PC-3 (cell line): Measurements from ENCODE around the gene SLC38A9. TPM values are rescaled to one million over a fixed set of nuclear protein-coding genes. Genes with fewer than 3 reads are reported as not detected.
"Not testable (repeated sequence)": the region's sequence is repeated elsewhere in the genome, so short reads cannot be mapped to it uniquely, and the experiment has no call there.

Experiments used
- ATAC-seq: fragments of 200-7000 bp; cut with Tn5 transposase; 2 replicates; pipeline ENCODE4 v1.9.1; 2020; ENCODE audit warnings: mild to moderate bottlenecking, moderate library complexity
- BruUV-seq: library from RNA; stranded (reverse); fragments of 400-500 nt; replicated peaks from 2 replicates; lab custom pipeline; 2021; lab: Mats Ljungman, UMichigan
- CTCF ChIA-PET: fragments of 300-600 bp; sonication (Branson Sonifier 250); formaldehyde crosslinking; loops from one replicate; lab custom pipeline; 2022; ENCODE audit warnings: antibody characterized with exemption; lab: Charles Lee
- POLR2A ChIA-PET: fragments of 300-600 bp; sonication (Branson Sonifier 250); formaldehyde crosslinking; loops from one replicate; lab custom pipeline; 2022; ENCODE audit warnings: antibody characterized with exemption; ENCODE audit not compliant: unreplicated experiment; lab: Charles Lee
- DNase-seq: peaks from one replicate; pipeline ENCODE4 v3.0.0-alpha.2; 2015
- H2AFZ ChIP-seq: fragments of 300-600 bp; sonication (generic); 2 replicates; pipeline ENCODE4 v1.6.0; 2016; ENCODE audit warnings: antibody characterized with exemption, low read length
- H3F3A ChIP-seq: fragments of 300-600 bp; sonication (generic); one replicate; pipeline ENCODE4 v1.6.0; 2017; ENCODE audit warnings: antibody characterized with exemption, low read length, control low read depth, mild to moderate bottlenecking; ENCODE audit not compliant: unreplicated experiment
- H3K27ac ChIP-seq: fragments of 300-600 bp; sonication (generic); 2 replicates; pipeline ENCODE4 v1.5.1; 2016; ENCODE audit warnings: mild to moderate bottlenecking, low read length
- H3K27me3 ChIP-seq: fragments of 300-600 bp; sonication (generic); 2 replicates; pipeline ENCODE4 v1.6.1; 2016; ENCODE audit warnings: low read length, mixed read lengths
- H3K36me3 ChIP-seq: fragments of 300-600 bp; sonication (generic); 2 replicates; pipeline ENCODE4 v1.6.1; 2016; ENCODE audit warnings: low read depth, mixed run types, low read length, mixed read lengths
- H3K4me1 ChIP-seq: fragments of 300-600 bp; sonication (generic); 2 replicates; pipeline ENCODE4 v1.5.1; 2016; ENCODE audit warnings: low read length; ENCODE audit not compliant: insufficient read depth
- H3K4me2 ChIP-seq: fragments of 300-600 bp; sonication (generic); 2 replicates; pipeline ENCODE4 v1.6.0; 2016; ENCODE audit warnings: low read length
- H3K4me3 ChIP-seq: fragments of 300-600 bp; sonication (generic); 2 replicates; pipeline ENCODE4 v1.5.1; 2016; ENCODE audit warnings: mild to moderate bottlenecking, low read length, mixed read lengths
- H3K79me2 ChIP-seq: fragments of 300-600 bp; sonication (generic); 2 replicates; pipeline ENCODE4 v1.6.1; 2017; ENCODE audit warnings: low read length, mixed read lengths
- H3K9ac ChIP-seq: fragments of 300-600 bp; sonication (generic); 2 replicates; pipeline ENCODE4 v1.6.0; 2016; ENCODE audit warnings: mild to moderate bottlenecking, low read length
- H3K9me2 ChIP-seq: fragments of 300-600 bp; sonication (generic); replicated peaks from 2 replicates; pipeline ENCODE4 v1.6.1; 2016; ENCODE audit warnings: mixed run types, low read length, mixed read lengths
- H3K9me3 ChIP-seq: fragments of 300-600 bp; sonication (generic); 2 replicates; pipeline ENCODE4 v1.6.1; 2016; ENCODE audit warnings: low read length, mixed read lengths
- H4K20me1 ChIP-seq: fragments of 300-600 bp; sonication (generic); 2 replicates; pipeline ENCODE4 v1.6.1; 2016; ENCODE audit warnings: low read length, mixed read lengths
- EZH2 ChIP-seq: fragments of 300-600 bp; sonication (generic); IDR thresholded peaks from one replicate; pipeline ENCODE4 v1.6.1; 2017; ENCODE audit warnings: antibody characterized with exemption, mild to moderate bottlenecking, low read length; ENCODE audit not compliant: unreplicated experiment
- EZH2phosphoT487 ChIP-seq: fragments of 300-600 bp; sonication (generic); IDR thresholded peaks from 2 replicates; pipeline ENCODE4 v1.6.1; 2018; ENCODE audit warnings: mild to moderate bottlenecking, antibody characterized with exemption, low read length, borderline replicate concordance
- intact Hi-C: fragments of 100-400 bp; cut with micrococcal nuclease; formaldehyde crosslinking; loops from 2 replicates; pipeline ENCODE4 v1.9.0; 2023
- total RNA-seq: library from RNA; depleted of rRNA; stranded (reverse); fragments of >200 nt; gene quantifications from 2 replicates; pipeline ENCODE4 v1.2.3, GENCODE V29; 2014
- TF ChIP-seq, protein P1 (sequence below): fragments of 300-600 bp; sonication (generic); conservative IDR thresholded peaks from 2 replicates; pipeline ENCODE4 v1.5.1; 2017; ENCODE audit warnings: antibody characterized with exemption, low read depth, mild to moderate bottlenecking, low read length

Gene SLC38A9
- total RNA-seq, 1 experiment from 2014 or later = 12.9 TPM

DNA sequence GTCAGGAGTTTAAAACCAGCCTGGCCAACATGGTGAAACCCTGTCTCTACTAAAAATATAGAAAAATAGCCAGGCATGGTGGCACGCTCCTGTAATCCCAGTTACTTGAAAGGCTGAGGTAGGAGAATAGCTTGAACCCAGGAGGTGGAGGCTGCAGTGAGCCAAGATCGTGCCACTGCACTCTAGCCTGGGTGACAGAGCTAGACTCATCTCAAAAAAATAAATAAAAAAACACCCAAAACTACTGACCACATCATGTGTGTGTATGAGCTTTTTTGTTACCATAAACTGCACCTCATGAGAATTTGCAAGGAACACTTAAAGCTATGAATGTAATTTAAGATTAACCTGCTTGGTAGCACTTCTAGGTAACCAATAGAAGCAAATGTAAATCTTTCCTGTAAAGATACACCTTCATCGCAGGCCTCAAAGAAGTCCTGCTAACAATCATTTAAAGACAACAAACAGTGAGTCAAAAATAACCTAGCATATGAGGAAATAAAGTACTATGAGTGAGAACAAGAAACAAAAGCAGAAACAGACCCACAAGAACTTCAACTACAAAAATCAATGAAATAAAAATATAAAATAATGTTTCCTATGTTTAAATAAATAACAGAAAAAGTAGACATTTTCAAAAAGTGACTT, 13.0 kb downstream of the SLC38A9 start:
- ATAC-seq (no peak), DNase-seq (no peak)
- Histone ChIP-seq H3K27me3 (no peaks in the 10 kb centered on the region), H4K20me1 (no peaks in the 10 kb centered on the region), H3K9me3 (no peaks in the 10 kb centered on the region), H3K4me1 (no peaks in the 10 kb centered on the region), H3K4me3 (no peak overlapping the region), H3K36me3 (no peaks in the 10 kb centered on the region), H2AFZ (no peak overlapping the region), H3K9me2 (no peaks in the 10 kb centered on the region), H3K79me2 (no peaks in the 10 kb centered on the region), H3K4me2 (no peak overlapping the region), H3F3A (no peaks in the 10 kb centered on the region), H3K9ac (no peak overlapping the region), H3K27ac (no peak overlapping the region)
- intact Hi-C loops = no loop called here
- no TSS peak for BruUV-seq
- CTCF ChIA-PET = interaction anchor here (0.5 kb wide), 1 partner anchor 170 kb away, joined by 3 read pairs; no protein-coding TSS in a partner anchor
- TF ChIP-seq, protein P1, sequence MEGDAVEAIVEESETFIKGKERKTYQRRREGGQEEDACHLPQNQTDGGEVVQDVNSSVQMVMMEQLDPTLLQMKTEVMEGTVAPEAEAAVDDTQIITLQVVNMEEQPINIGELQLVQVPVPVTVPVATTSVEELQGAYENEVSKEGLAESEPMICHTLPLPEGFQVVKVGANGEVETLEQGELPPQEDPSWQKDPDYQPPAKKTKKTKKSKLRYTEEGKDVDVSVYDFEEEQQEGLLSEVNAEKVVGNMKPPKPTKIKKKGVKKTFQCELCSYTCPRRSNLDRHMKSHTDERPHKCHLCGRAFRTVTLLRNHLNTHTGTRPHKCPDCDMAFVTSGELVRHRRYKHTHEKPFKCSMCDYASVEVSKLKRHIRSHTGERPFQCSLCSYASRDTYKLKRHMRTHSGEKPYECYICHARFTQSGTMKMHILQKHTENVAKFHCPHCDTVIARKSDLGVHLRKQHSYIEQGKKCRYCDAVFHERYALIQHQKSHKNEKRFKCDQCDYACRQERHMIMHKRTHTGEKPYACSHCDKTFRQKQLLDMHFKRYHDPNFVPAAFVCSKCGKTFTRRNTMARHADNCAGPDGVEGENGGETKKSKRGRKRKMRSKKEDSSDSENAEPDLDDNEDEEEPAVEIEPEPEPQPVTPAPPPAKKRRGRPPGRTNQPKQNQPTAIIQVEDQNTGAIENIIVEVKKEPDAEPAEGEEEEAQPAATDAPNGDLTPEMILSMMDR = no peak
- TF ChIP-seq EZH2phosphoT487 (no peak), EZH2 (no peak)
- POLR2A ChIA-PET = no interaction called here

DNA sequence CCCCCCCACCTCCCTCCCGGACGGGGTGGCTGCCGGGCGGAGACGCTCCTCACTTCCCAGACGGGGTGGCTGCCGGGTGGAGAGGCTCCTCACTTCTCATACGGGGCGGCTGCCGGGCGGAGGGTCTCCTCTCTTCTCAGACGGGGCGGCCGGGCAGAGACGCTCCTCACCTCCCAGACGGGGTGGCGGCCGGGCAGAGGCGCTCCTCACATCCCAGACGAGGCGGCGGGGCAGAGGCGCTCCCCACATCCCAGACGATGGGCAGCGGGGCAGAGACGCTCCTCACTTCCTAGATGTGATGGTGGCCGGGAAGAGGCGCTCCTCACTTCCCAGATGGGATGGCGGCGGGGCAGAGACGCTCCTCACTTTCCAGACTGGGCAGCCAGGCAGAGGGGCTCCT, 15.4 kb downstream of the SLC38A9 start:
- DNase-seq, H3K9ac ChIP-seq, ATAC-seq, intact Hi-C loops, H3K27me3 ChIP-seq, H3K4me3 ChIP-seq, H3K4me2 ChIP-seq, H4K20me1 ChIP-seq, H3K4me1 ChIP-seq, H3F3A ChIP-seq, POLR2A ChIA-PET, H3K79me2 ChIP-seq, H3K9me3 ChIP-seq, BruUV-seq, H3K9me2 ChIP-seq, H2AFZ ChIP-seq, CTCF ChIA-PET, H3K27ac ChIP-seq, H3K36me3 ChIP-seq: not testable (repeated sequence)

DNA sequence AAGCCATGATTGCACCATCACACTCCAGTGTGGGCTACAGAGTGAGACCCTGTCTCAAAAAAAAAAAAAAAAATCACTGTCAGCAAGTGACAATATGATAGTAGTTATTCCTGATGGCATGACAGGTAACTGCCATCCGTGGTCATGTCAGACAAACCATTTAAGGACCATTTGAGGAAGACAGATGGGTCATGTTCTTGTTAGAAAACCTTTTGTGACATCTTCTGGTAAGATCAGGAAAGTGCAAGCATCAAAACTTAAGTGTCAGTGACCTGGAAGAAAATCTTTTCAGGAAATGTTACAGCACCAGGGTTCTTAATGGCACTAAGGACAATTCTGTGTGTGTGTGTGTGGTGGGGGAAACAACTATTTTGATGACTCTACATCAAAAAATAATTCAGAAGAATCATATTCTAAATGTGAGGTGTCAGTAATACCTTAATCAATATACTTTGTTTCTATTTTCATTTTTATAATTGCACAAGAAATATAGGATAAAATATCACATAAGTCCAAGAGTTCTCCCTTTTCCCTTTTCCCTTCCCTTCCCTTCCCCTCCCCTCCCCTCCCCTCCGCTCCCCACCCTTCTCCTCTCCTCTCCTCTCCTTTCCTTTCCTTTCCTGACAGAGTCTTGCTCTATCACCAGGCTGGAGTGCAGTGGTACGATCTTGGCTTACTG, 17.8 kb downstream of the SLC38A9 start:
- POLR2A ChIA-PET = no interaction called here
- peak; percentile 34 for DNase-seq
- CTCF ChIA-PET = interaction anchor here (1.2 kb wide), 1 partner anchor 288 kb away, joined by 4 read pairs; no protein-coding TSS in a partner anchor

More for the DNA sequence above, 17.8 kb downstream of the SLC38A9 start:
- Histone ChIP-seq H3K9ac (no peak overlapping the region), H3K4me1 (no peaks in the 10 kb centered on the region), H3F3A (no peaks in the 10 kb centered on the region), H3K9me2 (no peaks in the 10 kb centered on the region), H3K27me3 (no peaks in the 10 kb centered on the region), H3K4me2 (no peak overlapping the region), H3K79me2 (no peaks in the 10 kb centered on the region), H3K9me3 (no peaks in the 10 kb centered on the region), H3K36me3 (no peaks in the 10 kb centered on the region), H4K20me1 (no peaks in the 10 kb centered on the region), H3K27ac (no peak overlapping the region), H3K4me3 (no peak overlapping the region), H2AFZ (no peak overlapping the region)
- no peak for TF ChIP-seq EZH2phosphoT487
- TF ChIP-seq, protein P1 = peak; percentile 56
- intact Hi-C loops = loop anchor here (1.0 to 5.0 kb wide), 2 partner anchors 350 to 522 kb away; partner anchors contain the start of gene CDC20B
- BruUV-seq = no TSS peak
- ATAC-seq = peak; percentile 42; the same call in 1 of the 2 replicates
